Daoy (cell line): ENCODE data around the gene ATP4B. TPM values are rescaled to one million over a fixed set of nuclear protein-coding genes. Genes with fewer than 3 reads are reported as not detected.

Experiments used
- DNase-seq: peaks from one replicate; pipeline ENCODE4 v3.0.0-alpha.2; 2015; ENCODE audit warnings: low read depth
- total RNA-seq: library from RNA; depleted of rRNA; stranded (reverse); fragments of >200 nt; shearing (Covaris generic); gene quantifications from 2 replicates; pipeline ENCODE4 v1.2.3, GENCODE V29; 2014

The ATP4B gene
- total RNA-seq, 1 experiment from 2014 or later, result not detected

- no peak for DNase-seq
Measured at GRCh38 chr13:113642563-113642962, 15.4 kb downstream of the ATP4B start.

- no peak for DNase-seq
Measured at GRCh38 chr13:113641426-113641825, 16.6 kb downstream of the ATP4B start.

- DNase-seq, result no peak
Measured at GRCh38 chr13:113639616-113640262, 18.3 kb downstream of the ATP4B start.

GRCh38 chr13:113638806-113639205 lies 19.2 kb downstream of the ATP4B start:
- no peak for DNase-seq

GRCh38 chr13:113638173-113638746 lies 19.7 kb downstream of the ATP4B start:
- DNase-seq, result no peak

GRCh38 chr13:113637262-113638160 lies 20.5 kb downstream of the ATP4B start:
- DNase-seq, result no peak

- no peak for DNase-seq
Measured at GRCh38 chr13:113636266-113636963, 21.6 kb downstream of the ATP4B start.

GRCh38 chr13:113635709-113636108 lies 22.3 kb downstream of the ATP4B start:
- no peak for DNase-seq

- no peak for DNase-seq
Measured at GRCh38 chr13:113635048-113635420, 23.0 kb downstream of the ATP4B start.

GRCh38 chr13:113634279-113635047 lies 23.5 kb downstream of the ATP4B start:
- no peak for DNase-seq

- DNase-seq, result no peak
Measured at GRCh38 chr13:113633485-113633873, 24.5 kb downstream of the ATP4B start.

GRCh38 chr13:113632706-113633484 lies 25.1 kb downstream of the ATP4B start:
- DNase-seq, result no peak

- no peak for DNase-seq
Measured at GRCh38 chr13:113631341-113632095, 26.5 kb downstream of the ATP4B start.

GRCh38 chr13:113630804-113631203 lies 27.2 kb downstream of the ATP4B start:
- DNase-seq, result no peak

GRCh38 chr13:113630296-113630695 lies 27.7 kb downstream of the ATP4B start:
- DNase-seq, result no peak

GRCh38 chr13:113629866-113630265 lies 28.1 kb downstream of the ATP4B start:
- DNase-seq, result no peak

GRCh38 chr13:113628291-113629270 lies 29.4 kb downstream of the ATP4B start:
- DNase-seq, result no peak

- no peak for DNase-seq
Measured at GRCh38 chr13:113627136-113627535, 30.9 kb downstream of the ATP4B start.
